Endothelial cell of umbilical vein (primary cell): ENCODE data around the gene CLDND2.

ENCODE experiments used
- EZH2 ChIP-seq: IDR thresholded peaks from 2 replicates; pipeline ENCODE4 v1.6.1; 2012; ENCODE audit warnings: borderline replicate concordance, low read depth, mild to moderate bottlenecking, moderate library complexity, low read length, inconsistent platforms; ENCODE audit not compliant: severe bottlenecking
- POLR2A ChIP-seq: IDR thresholded peaks from 2 replicates; pipeline ENCODE4 v1.6.1; 2012; ENCODE audit warnings: low read depth, mild to moderate bottlenecking, control low read depth, low read length

- TF ChIP-seq POLR2A (no peak), EZH2 (no peak)
Measured at GRCh38 chr19:51407511-51408131, 38.8 kb upstream of the CLDND2 start.
